Measurements from ENCODE around the gene DDX24.

Gene DDX24, protein sequence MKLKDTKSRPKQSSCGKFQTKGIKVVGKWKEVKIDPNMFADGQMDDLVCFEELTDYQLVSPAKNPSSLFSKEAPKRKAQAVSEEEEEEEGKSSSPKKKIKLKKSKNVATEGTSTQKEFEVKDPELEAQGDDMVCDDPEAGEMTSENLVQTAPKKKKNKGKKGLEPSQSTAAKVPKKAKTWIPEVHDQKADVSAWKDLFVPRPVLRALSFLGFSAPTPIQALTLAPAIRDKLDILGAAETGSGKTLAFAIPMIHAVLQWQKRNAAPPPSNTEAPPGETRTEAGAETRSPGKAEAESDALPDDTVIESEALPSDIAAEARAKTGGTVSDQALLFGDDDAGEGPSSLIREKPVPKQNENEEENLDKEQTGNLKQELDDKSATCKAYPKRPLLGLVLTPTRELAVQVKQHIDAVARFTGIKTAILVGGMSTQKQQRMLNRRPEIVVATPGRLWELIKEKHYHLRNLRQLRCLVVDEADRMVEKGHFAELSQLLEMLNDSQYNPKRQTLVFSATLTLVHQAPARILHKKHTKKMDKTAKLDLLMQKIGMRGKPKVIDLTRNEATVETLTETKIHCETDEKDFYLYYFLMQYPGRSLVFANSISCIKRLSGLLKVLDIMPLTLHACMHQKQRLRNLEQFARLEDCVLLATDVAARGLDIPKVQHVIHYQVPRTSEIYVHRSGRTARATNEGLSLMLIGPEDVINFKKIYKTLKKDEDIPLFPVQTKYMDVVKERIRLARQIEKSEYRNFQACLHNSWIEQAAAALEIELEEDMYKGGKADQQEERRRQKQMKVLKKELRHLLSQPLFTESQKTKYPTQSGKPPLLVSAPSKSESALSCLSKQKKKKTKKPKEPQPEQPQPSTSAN

DNA sequence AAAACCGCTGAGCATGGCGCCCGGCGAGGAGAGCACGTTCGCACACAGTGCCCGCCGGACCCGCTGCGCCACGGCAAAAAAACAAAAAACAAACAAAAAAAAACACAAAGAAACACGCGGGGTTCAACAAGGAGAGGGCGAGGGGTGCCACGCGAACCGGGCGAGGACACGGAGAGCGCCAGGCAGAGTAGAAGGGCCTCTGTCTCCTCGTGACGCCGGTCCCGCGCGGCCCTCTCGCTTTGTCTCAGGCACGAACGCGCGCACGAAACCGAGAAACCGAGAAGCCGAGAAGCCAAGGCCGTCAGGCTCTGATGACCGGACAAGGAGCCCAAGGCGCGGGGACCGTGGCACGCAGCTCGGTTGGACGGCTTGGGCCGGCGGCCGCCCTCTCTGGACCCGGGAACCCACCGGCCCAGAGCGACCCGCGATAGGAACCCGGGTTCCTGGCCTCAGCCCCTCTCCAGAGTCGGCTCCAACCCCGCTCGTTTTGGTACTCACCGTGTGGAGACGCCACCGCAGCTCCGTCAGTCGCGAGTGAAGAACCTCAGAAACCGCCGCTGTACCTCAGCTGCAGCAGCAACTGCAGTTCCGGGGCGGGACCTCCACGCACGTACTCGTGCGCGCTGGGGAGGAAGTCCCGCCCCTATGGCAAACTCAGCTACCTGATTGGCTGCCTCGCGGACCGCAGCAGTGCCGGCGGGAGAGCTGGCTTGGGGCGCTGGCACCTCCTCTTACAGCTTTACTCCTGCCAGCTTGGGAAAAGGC lies at the start of gene DDX24, which contains the start of gene IFI27L1:
DDX24 (minus strand) TSS at position 582 of the 765 bp plus-strand sequence. CDS start 1,460 bp downstream, outside the sequence.
IFI27L1 (plus strand) TSS at position 690 of the 765 bp plus-strand sequence. CDS start 15,628 bp downstream, outside the sequence.
- DNase-seq, result peak; percentile 94

DNA sequence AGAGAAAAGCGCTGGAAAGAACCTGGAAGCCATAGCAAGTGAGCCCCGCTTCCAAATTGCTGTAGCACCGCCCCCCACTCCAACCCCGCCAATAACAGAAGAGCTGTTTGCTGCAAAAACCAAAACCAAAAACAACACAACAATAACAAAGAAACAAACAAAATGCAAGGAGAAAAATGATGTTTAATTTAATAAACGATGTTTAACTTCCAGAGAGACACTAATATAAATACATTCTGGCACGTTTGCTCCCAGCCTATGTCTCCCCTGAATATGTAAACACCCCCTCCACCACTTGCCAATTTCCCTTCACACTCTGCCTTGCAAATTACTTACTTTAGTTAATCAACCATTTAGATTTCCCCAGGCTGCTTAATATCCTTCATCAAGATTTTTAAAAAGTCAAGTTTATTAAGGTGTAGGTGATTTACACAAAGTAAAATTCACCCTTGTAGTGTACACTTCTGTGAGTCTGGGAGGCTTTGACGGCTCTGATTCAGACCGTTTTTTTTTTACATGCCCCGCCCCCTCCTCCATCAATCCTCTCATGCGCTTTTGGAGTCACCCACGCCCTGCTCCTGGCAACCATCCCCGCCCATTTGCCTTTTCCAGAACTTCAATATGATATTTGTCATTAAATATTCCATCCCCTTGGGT lies 48.9 kb upstream of the DDX24 start:
- DNase-seq, result peak; percentile 43

DNA sequence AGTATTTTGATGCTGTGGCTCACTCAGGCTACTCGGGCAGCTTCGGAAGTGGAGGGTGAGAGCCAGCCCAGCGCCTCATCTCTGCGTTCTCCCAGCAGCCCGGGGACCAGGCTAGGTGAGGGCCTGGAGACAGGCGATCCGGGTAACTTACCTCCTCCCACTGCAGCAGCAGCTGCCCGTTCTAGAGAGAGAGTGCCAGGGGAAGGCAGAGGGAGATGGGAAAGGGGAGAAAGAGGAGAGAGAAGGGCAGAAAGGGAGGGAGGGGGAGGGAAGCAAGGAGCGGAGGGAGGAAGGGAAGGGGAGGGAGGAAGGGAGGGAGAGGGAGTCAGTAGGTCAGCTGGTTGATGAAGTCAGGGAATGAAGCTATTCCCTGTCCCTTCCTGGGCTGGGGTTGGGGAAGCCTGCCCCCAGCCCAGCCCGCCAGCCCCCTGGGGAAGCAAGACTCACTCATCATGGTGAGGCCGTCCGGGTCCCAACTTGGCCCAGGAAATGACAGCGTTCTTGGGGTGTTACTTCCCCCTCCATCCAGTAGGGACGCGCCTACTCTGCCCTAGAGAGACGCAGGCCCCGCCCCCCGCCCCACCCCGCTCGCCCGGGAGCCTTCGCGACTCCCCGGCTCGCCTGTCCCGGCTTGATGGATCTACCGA lies 48.2 kb upstream of the DDX24 start, which contains the start of gene IFI27L2:
IFI27L2 (minus strand) TSS at position 494 of the 647 bp plus-strand sequence; CDS start at position 454, 40 bp downstream.
- peak; percentile 84 for DNase-seq

DNA sequence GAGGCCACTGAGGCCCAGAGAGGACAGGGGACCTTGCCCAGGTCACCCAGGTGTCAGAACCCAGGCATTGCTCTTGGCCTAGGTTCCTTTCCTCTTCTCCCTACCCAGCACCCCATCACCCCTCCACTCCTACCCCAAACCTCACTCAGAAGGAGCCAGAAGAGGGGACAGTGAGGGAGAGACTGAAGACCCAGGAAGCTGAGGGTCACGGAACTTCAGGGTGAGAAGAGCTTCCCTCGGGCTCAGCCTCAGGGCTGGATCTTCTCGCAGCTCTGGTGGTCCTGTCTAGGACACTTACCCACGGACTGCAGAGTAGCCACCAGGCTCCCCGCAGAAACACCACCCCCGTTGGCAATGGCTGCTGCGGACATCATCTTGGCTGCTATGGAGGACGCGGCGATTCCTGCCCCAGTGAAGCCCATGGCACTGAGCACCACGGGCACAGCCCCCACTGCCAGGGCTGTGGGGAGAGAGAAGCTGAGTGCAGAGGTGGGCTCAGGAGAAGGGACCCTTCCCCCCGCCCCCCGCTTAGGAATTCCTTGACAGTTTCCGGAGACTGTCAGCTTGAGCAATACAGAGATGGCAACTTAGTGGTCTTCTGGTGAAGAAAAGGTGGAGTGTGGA lies 47.3 kb upstream of the DDX24 start:
- DNase-seq, result no peak

DNA sequence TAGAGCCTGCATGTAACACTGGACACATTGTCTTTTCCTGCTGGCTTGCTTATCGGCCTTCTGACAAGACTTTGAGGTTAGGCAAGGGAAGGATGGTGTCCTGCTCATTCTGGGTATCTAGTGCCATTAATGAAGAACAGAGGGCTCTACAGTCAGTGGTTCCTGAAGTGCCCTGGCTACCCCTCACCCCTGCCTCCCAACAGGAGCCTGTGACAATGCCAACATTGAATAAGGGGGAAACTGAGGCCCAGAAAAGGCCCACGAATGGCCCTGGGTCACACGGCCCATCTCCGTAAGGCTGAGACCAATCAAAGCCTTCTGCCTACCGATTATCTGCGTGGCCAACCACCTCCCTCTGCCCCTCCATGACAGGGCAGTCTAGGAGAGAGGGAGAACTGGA lies 46.3 kb upstream of the DDX24 start:
- DNase-seq, result no peak

DNA sequence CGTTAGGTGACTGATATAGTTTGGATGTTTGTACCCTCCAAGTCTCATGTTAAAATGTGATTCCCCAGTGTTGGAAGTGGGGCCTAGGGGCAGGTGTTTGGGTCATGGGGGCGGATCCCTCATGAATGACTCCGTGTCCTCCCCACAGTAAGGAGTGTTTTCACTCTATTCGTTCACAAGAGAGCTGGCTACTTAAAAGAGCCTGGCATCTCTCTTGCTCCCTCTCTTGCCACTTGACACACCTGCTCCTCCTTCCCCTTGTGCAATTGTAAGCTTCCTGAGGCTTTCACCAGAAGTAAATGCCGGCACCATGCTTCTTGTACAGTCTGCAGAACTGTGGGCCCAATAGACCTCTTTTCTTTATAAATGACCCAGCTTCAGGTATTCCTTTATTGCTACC lies 45.8 kb upstream of the DDX24 start:
- no peak for DNase-seq

DNA sequence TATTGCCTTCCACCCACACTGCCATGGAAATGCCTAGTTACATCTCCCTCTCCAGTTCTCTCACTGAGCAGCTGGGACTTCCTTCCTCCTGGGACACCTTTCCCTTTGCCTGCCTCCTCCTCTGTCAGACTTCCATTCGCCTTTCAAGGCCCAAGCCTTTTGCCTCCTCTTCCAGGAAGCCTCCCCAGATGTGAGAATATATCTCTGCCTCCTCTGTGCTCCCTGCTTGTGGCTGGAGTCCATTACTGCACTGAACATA lies 45.3 kb upstream of the DDX24 start:
- no peak for DNase-seq

DNA sequence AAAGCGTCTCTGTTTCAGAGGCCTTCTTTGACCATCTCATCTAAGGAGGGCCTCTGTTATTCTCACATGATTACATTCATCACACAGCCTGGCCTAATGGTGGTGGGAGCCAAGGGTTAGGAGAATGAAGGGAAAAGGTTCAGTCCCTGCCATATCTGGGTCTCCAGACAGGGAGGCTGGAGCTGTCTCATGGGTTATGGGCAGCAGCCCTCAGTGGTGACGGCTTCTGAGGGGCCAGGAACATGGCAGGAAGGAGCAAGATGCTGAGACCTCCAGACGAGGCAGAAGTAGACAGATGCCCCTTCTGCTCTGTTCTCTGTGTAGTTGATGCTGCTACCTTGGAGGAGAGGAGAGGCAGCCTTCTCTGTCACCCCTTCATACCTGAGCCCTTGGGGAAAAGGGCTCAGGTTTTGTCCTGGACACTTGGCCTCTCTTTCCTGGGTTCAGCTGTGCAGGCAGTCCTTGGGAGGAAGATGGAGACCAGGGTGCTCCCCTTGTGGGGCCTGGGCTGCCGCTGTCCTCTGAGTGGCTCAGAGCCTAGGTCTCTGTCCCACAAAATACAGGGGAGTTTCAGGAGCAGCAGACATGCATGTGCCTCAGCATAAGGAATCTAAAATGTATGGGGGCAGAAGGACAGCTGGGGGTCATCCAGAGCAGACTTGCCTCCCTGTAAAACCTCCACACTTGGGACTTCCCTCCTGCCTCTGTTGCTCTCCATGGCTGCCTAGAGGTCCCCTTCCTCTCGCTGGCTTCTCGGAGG lies 44.8 kb upstream of the DDX24 start:
- no peak for DNase-seq

DNA sequence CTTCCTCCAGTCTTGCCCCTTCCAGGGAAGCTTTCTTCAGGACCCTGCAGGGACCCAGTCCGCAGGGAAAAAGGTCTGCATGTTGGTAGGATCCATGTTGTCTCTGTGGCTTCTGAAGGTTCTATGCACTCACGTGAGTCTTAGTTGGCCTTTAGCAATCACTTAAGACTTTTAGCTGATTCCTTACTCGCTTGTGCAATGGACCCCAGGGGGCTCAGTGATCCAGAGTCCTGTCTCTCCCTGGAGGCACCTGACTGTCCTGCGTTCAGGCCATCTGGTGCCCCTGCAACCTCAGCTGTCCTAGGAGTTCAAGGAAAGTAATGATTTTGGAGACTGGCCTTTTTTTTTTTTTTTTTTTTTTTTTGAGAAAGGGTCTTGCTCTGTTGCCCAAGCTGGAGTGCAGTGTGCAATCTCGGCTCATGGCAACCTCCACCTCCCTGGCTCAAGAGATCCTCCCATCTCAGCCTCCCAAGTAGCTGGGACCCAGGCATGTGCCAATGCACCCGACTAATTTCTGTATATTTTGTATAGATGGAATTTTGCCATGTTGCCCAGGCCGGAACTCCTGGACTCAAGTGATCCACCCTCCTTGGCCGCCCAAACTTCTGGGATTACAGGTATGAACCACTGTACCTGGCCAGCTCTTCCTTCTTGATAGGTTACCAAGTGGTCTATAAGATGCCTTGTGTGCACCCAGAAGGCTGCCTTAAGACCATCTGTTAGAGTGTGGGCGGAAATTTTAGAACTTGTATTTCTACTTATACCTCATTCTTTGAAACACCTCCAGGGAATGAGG lies 43.8 kb upstream of the DDX24 start:
- no peak for DNase-seq

DNA sequence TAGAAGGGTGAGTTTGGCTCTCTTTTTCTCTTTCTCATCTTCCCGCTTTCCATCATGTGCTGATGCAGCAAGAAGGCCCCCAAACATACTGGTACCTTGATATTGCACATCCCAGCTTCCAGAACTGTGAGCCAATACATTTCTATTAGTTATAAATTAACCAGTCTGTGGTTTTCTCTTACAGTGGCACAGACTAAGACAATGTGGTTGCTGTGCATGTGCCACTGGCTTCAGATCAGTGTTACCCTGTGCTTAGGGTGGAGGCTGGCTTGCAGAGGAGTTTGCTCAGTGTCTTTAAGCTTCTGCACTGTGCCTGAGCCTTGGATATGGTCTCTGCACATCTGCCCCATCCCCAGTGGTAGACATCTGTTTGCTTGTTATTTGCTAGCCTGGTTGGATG lies 42.9 kb upstream of the DDX24 start:
- DNase-seq, result no peak

DNA sequence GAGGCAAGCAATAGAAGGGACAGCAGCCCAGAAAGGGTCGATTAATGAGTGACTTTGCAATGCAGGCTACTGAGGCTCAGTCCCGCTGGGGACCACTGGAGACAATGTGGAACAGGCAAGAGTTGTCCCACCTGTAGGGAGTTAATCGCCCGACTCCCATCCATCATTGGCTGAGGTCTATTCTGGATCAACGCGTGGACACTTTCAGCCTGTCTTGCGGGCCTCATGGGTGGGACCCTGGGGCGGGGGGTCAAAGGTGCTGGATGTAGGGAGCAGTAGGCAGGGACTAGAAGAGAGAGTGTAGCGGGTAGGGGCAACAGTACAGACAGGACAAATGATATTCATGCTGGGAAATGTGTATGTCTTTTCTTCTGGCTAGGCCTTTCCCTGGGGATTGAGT lies 42.3 kb upstream of the DDX24 start:
- DNase-seq, result no peak

DNA sequence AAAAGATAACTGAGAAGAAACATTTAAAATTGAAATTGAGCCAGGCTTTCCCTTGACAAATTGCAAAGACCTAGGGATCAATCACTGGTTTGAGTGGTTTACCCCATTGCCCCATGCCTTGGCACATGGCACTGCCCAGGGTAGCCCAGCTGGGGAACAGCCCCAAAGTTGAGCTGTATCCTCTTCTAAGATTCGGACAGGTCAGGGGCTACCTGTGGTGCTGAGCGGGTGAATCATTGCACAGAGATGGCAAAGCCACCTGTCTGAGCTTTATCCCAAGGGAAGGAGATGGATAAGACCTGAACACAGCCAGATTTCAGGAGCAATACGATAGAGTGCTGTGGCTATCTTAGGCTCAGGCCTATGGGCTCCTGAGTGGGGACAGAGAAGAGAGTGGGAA lies 41.4 kb upstream of the DDX24 start:
- no peak for DNase-seq

DNA sequence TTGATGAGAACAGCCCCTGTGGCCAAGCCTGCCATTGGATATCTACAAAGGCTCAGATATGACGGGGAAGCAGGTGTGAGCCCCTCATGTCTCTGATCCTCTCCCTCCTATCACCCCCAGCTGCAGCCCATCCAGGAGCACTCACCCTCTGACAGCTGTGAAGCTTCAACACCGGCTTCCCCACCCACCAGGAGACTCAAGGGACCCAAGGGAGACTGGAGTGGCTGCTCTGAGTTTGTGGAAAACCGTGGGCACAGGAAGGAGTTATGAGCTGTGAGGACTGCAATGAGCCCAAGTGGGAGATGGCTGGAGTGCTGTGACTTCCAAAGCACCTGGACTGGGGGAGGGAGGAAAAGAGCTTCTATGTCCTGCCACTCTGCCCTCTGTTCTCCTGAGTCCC lies 40.5 kb upstream of the DDX24 start:
- DNase-seq, result no peak

DNA sequence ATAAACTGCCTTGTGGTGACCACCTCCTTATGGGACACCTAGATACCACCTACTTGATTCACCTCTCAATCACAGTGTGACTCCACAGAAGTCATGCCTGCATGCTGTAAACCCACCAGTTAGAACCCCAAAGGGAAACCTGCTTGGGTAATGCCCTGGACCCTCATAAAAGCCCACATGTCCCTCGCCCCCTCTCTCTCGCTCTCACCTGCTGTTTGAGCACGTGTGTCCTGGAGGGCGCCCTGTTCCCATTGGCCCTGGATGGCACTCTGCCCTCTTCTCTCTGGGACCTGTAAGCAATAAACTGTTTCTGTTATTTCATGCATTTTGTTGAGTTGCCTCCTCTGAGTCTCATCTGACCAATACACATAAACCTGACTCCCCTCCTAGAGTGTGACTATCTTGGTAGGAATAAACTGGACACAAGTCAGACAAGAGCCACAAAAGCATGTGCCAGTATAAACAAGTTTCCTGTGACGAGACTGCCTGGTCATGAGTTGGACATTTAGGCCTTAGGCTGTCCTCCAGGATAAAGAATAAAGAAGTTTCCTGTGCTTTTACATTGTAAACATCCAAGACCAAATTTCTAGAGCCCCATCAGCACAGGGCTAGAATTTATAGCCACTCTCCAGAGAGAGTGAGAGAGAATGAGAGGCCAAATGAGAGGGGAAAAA lies 39.8 kb upstream of the DDX24 start:
- no peak for DNase-seq

DNA sequence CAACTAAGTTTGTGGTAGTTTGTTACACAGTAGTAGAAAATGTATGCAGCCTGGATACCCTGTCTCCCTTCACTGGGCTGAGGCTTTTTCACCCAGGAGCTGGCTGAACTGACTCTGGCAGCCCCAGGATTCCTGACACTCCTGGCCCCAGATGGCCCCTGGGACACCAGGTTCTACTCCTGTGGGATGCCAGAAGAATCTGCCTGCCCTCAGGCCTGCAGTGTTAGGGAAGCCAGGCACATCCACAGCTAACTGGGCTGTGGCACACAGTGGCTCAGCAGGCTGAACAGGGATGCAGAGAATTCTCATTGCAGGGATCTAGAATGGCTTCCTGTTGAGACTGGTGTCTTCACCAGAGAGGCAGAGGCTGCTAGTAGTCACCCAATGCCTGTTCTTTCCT lies 38.1 kb upstream of the DDX24 start:
- DNase-seq, result no peak

DNA sequence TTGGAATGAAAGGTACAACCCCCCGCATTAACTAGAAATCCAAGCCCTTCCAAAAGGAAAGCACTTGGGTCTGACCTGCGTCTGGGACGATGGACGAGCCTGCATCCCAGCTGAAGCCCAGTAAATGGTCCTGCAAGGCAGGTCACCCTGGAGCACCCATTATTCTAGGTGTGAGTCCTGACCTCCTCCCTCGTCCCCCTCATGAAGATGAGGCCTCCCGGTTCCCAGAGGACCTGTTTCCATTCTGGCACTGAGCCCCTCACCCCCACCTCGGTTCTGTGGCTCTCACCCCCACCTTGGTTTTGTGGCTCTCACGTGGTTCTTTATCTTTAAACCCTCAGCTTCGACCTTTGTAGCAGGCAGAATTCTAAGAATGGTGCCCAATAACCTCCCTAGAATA lies 36.9 kb upstream of the DDX24 start:
- no peak for DNase-seq

DNA sequence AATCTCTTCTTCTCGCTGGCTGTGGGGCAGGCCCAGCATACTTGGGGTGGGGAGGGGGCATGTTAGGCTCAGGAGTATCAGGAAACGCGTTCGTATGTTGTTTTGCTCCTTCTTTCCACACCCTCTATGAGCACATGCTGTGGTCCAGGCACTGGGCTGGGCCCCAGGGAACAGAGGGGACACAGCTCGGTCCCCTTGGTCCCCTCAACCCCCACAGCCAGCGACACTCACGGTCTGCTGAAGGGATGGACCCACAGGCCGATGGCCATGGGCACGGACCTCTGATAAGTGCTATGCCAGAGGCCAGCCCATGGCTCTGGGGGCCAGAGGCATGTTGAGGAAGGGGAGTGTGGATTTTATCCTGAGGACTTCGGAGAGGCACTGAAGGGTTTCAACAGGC lies 35.7 kb upstream of the DDX24 start:
- no peak for DNase-seq

DNA sequence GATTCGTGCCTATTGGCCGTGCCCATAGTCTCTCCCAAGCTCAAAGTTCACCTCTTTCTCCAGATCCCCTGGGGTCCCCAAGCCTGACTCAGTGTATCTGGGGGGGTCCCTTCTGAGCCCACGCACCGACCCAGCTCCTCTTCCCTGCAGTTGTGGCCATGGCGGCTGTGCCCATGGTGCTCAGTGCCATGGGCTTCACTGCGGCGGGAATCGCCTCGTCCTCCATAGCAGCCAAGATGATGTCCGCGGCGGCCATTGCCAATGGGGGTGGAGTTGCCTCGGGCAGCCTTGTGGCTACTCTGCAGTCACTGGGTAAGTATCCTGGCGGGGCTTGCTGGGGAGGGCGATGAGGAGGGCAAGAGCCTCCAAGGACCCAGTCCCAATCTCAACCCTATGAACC lies 34.6 kb upstream of the DDX24 start:
- DNase-seq, result no peak

DNA sequence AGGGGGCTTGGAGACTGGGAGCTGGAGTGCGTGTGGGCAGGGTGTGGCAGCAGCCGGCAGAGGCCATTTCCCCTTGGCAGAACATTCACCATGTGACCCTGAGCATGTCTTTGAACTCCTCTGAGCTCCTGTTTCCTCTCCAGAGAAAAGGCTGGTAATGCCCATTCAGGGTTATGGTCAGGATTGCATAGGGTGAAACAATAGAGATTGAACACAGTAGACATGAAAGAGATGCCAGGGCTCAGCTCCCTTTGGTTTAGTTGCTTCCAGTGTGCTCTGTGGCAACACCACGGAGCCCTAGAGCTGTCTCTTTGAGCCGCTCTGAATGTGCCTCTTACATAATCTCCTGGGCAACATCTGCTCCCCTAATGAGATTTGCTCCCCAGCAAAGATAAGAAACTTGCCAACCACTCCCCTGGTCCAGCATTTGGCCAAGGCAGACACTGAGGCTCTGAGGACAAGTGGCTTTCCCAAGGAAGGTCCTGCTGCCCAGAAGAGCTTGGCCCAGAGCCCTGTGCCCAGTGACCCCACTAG lies 34.1 kb upstream of the DDX24 start:
- DNase-seq, result no peak

All from midbrain (tissue), 1 donor.